HEK293 (cell line): ENCODE measurements around the gene MRPL33.

Experiments
- CTCF ChIA-PET: fragments of 350-600 bp; formaldehyde crosslinking; extraction: SDS; loops from one replicate; lab custom pipeline; 2021; ENCODE audit warnings: antibody characterized with exemption; lab: Yijun Ruan, JAX
- POLR2A ChIA-PET: fragments of 300-600 bp; formaldehyde crosslinking; extraction: SDS; loops from one replicate; lab custom pipeline; 2020; ENCODE audit warnings: antibody characterized with exemption, inconsistent platforms; lab: Yijun Ruan, JAX
- H3K27ac ChIP-seq: fragments of 200-500 bp; sonication (Bioruptor generic); 2 replicates; pipeline ENCODE4 v1.5.1; 2014; ENCODE audit warnings: low read depth, low read length, control low read depth, inconsistent platforms; ENCODE audit errors: extremely low read depth
- H3K36me3 ChIP-seq, 2 experiments: fragments of 200-500 bp in 1 of 2; sonication (Bioruptor generic) in 1 of 2; 1 replicate in 1 of 2; 2 replicates in 1 of 2; pipeline ENCODE4 v1.5.1; 2014 to 2017; ENCODE audit warnings: inconsistent platforms in 2 of 2, low read length in 2 of 2; ENCODE audit not compliant: control insufficient read depth in 2 of 2, insufficient read depth in 1 of 2
- H3K4me1 ChIP-seq: fragments of 200-500 bp; sonication (Bioruptor generic); 2 replicates; pipeline ENCODE4 v1.5.1; 2014; ENCODE audit warnings: mild to moderate bottlenecking, low read length, inconsistent platforms; ENCODE audit not compliant: control insufficient read depth, insufficient read depth
- H3K4me3 ChIP-seq: 2 replicates; pipeline ENCODE4 v1.5.1; 2011; ENCODE audit warnings: low read depth, mild to moderate bottlenecking, control low read depth, low read length, moderate library complexity
- H3K9me3 ChIP-seq: fragments of 200-500 bp; sonication (Bioruptor generic); 2 replicates; pipeline ENCODE4 v1.5.1; 2014; ENCODE audit warnings: low read depth, low read length, inconsistent platforms; ENCODE audit not compliant: control insufficient read depth, insufficient read depth
- WT1 ChIP-seq: fragments of 450-650 bp; formaldehyde crosslinking; IDR thresholded peaks from 2 replicates; pipeline ENCODE4 v1.5.1; 2016; ENCODE audit warnings: missing biosample characterization, missing genetic modification characterization
- ZEB2 ChIP-seq: fragments of 450-650 bp; formaldehyde crosslinking; IDR thresholded peaks from 2 replicates; pipeline ENCODE4 v1.5.1; 2016; ENCODE audit warnings: missing biosample characterization, missing genetic modification characterization
- ZNF114 ChIP-seq: fragments of 450-650 bp; formaldehyde crosslinking; IDR thresholded peaks from 2 replicates; pipeline ENCODE4 v1.5.0; 2017; ENCODE audit warnings: missing biosample characterization, missing genetic modification characterization
- ZNF174 ChIP-seq: fragments of 450-650 bp; formaldehyde crosslinking; IDR thresholded peaks from 2 replicates; pipeline ENCODE4 v1.5.0; 2017; ENCODE audit warnings: missing biosample characterization, mild to moderate bottlenecking, missing genetic modification characterization
- ZNF214 ChIP-seq: fragments of 450-650 bp; formaldehyde crosslinking; IDR thresholded peaks from 2 replicates; pipeline ENCODE4 v1.5.1; 2017; ENCODE audit warnings: missing biosample characterization, mild to moderate bottlenecking, missing genetic modification characterization, borderline replicate concordance
- ZNF274 ChIP-seq, 2 experiments: fragments of 200-500 bp in 1 of 2; fragments of 450-650 bp in 1 of 2; sonication (Bioruptor generic) in 1 of 2; formaldehyde crosslinking in 1 of 2; IDR thresholded peaks; 2 replicates each; pipeline versions ENCODE4 v1.5.1 to v1.6.1; 2014 to 2016; ENCODE audit warnings: borderline replicate concordance in 1 of 2, inconsistent platforms in 1 of 2, low read length in 1 of 2, missing biosample characterization in 1 of 2, missing genetic modification characterization in 1 of 2
- ZNF302 ChIP-seq: fragments of 450-650 bp; formaldehyde crosslinking; IDR thresholded peaks from 2 replicates; pipeline ENCODE4 v1.5.1; 2016; ENCODE audit warnings: missing biosample characterization, missing genetic modification characterization, low read depth
- ZNF350 ChIP-seq: fragments of 450-650 bp; formaldehyde crosslinking; IDR thresholded peaks from 2 replicates; pipeline ENCODE4 v1.5.0; 2017; ENCODE audit warnings: missing biosample characterization, mild to moderate bottlenecking, missing genetic modification characterization
- ZNF548 ChIP-seq: fragments of 450-650 bp; formaldehyde crosslinking; IDR thresholded peaks from 2 replicates; pipeline ENCODE4 v1.5.1; 2016; ENCODE audit warnings: missing biosample characterization, missing genetic modification characterization
- ZNF610 ChIP-seq: fragments of 450-650 bp; formaldehyde crosslinking; IDR thresholded peaks from 2 replicates; pipeline ENCODE4 v1.5.1; 2016; ENCODE audit warnings: missing biosample characterization, missing genetic modification characterization, borderline replicate concordance
- ZNF837 ChIP-seq: fragments of 450-650 bp; formaldehyde crosslinking; IDR thresholded peaks from 2 replicates; pipeline ENCODE4 v1.5.1; 2016; ENCODE audit warnings: missing biosample characterization, missing genetic modification characterization
- TF ChIP-seq, protein P1 (sequence below): fragments of 450-650 bp; formaldehyde crosslinking; IDR thresholded peaks from 2 replicates; pipeline ENCODE4 v1.5.1; 2016; ENCODE audit warnings: missing biosample characterization, missing genetic modification characterization, borderline replicate concordance
- TF ChIP-seq, protein P2 (sequence below): fragments of 450-650 bp; formaldehyde crosslinking; IDR thresholded peaks from 2 replicates; pipeline ENCODE4 v1.5.1; 2017; ENCODE audit warnings: missing biosample characterization, missing genetic modification characterization
- TF ChIP-seq, protein P3 (sequence below): fragments of 450-650 bp; formaldehyde crosslinking; IDR thresholded peaks from 2 replicates; pipeline ENCODE4 v1.5.1; 2016; ENCODE audit warnings: missing biosample characterization, missing genetic modification characterization
- TF ChIP-seq, protein P4 (sequence below): fragments of 450-650 bp; formaldehyde crosslinking; IDR thresholded peaks from 2 replicates; pipeline ENCODE4 v1.5.1; 2017; ENCODE audit warnings: missing biosample characterization, mild to moderate bottlenecking, missing genetic modification characterization, moderate library complexity

Gene MRPL33

DNA sequence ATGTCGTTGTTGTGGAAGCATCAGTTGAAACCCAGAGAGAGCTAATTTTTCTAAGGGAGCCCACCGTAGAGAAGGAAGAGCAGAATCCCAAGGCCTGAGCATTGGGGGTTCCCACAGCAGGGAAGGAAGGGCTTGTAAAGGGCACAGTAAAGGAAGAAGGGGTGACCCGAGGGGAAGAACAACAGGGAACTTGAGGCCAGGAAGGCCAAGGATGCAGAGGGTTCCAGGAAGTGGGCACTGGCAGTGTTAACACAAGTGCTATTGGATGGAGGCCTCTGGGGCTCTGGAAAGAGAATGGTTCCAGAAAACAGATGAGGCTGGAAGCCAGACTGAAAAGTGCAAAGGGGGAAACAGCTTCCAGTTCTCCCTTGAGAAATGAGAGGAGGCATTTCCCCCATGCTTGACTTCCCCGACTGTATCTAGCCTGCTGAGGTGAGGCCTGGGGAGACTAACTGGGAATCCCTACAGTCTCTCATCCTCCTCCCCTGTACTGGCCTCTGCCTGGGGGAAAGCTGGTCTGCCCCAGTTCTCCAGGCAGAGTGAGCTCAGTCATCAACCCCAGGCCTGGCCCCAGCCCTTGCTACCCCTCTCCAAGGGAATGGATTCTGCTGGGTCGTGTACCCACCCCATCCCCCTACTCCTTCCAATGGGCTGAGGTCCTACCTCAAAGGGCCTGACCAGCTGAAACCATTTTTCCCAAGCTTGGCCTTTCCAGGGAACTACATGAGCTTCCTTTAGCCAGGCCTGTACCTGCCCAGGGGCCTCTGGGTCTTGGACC is 43.2 kb upstream of the MRPL33 start:
- Histone ChIP-seq H3K27ac (no peak overlapping the region), H3K36me3 (no peaks in the 10 kb centered on the region), H3K9me3 (no peaks in the 10 kb centered on the region), H3K4me1 (no peaks in the 10 kb centered on the region)
- CTCF ChIA-PET, result interaction anchor here (0.6 to 1.9 kb wide), 3 partner anchors 25 to 47 kb away, joined by 3 to 7 read pairs (median 3); no protein-coding TSS in a partner anchor
- POLR2A ChIA-PET, result interaction anchor here (0.9 kb wide), 1 partner anchor 22 kb away, joined by 3 read pairs; no protein-coding TSS in a partner anchor
- TF ChIP-seq ZNF610 (tag by site-specific recombination), result no peak
- TF ChIP-seq, protein P1, sequence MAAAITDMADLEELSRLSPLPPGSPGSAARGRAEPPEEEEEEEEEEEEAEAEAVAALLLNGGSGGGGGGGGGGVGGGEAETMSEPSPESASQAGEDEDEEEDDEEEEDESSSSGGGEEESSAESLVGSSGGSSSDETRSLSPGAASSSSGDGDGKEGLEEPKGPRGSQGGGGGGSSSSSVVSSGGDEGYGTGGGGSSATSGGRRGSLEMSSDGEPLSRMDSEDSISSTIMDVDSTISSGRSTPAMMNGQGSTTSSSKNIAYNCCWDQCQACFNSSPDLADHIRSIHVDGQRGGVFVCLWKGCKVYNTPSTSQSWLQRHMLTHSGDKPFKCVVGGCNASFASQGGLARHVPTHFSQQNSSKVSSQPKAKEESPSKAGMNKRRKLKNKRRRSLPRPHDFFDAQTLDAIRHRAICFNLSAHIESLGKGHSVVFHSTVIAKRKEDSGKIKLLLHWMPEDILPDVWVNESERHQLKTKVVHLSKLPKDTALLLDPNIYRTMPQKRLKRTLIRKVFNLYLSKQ (tag by site-specific recombination), result no peak
- TF ChIP-seq ZNF274 (IDR thresholded peaks at IDR 0.05; ENCODE audit: low read length), result no peak
- TF ChIP-seq ZNF274 (tag by site-specific recombination; IDR thresholded peaks at IDR 0.05; ENCODE audit: borderline replicate concordance), result no peak
- TF ChIP-seq WT1 (tag by site-specific recombination), result no peak
- TF ChIP-seq ZNF548, result no peak
- TF ChIP-seq ZNF302, result no peak
- TF ChIP-seq ZNF214, result no peak
- TF ChIP-seq ZNF837 (tag by site-specific recombination), result no peak
- no peak for TF ChIP-seq ZNF114
- TF ChIP-seq, protein P2, sequence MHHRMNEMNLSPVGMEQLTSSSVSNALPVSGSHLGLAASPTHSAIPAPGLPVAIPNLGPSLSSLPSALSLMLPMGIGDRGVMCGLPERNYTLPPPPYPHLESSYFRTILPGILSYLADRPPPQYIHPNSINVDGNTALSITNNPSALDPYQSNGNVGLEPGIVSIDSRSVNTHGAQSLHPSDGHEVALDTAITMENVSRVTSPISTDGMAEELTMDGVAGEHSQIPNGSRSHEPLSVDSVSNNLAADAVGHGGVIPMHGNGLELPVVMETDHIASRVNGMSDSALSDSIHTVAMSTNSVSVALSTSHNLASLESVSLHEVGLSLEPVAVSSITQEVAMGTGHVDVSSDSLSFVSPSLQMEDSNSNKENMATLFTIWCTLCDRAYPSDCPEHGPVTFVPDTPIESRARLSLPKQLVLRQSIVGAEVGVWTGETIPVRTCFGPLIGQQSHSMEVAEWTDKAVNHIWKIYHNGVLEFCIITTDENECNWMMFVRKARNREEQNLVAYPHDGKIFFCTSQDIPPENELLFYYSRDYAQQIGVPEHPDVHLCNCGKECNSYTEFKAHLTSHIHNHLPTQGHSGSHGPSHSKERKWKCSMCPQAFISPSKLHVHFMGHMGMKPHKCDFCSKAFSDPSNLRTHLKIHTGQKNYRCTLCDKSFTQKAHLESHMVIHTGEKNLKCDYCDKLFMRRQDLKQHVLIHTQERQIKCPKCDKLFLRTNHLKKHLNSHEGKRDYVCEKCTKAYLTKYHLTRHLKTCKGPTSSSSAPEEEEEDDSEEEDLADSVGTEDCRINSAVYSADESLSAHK (tag by site-specific recombination), result no peak
- no peak for TF ChIP-seq ZNF350
- TF ChIP-seq, protein P3, sequence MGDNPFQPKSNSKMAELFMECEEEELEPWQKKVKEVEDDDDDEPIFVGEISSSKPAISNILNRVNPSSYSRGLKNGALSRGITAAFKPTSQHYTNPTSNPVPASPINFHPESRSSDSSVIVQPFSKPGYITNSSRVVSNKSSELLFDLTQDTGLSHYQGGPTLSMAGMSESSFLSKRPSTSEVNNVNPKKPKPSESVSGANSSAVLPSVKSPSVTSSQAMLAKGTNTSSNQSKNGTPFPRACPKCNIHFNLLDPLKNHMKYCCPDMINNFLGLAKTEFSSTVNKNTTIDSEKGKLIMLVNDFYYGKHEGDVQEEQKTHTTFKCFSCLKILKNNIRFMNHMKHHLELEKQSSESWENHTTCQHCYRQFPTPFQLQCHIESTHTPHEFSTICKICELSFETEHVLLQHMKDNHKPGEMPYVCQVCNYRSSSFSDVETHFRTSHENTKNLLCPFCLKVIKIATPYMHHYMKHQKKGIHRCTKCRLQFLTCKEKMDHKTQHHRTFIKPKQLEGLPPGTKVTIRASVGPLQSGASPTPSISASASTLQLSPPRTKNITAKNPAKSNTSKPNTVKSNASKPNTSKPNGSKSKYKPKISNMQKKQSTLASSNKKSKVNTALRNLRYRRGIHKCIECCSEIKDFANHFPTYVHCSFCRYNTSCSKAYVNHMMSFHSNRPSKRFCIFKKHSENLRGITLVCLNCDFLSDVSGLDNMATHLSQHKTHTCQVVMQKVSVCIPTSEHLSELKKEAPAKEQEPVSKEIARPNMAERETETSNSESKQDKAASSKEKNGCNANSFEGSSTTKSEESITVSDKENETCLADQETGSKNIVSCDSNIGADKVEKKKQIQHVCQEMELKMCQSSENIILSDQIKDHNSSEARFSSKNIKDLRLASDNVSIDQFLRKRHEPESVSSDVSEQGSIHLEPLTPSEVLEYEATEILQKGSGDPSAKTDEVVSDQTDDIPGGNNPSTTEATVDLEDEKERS, result no peak
- TF ChIP-seq, all 188 proteins: peak for 0
- no peak overlapping the region for H3K4me3 ChIP-seq

DNA sequence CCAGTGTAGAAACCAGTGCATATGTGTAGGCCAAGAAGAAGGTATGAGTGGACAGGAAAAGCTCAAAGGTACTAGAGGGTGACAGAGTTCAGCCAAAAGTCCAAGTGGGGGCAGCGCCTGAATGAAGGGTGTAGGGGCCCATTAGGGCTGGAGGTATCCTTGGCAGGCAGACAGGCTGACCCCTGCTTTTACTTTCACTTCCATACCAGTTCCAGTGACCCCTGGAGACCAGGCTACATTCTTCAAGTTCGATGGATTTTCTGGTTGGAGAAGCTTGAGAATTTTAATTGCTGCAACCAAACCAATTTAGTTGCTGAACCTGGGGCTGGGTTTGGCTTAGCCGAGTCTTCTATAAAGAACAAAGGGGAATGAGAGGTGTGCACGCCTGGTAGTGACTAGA is 42.3 kb upstream of the MRPL33 start:
- CTCF ChIA-PET, result interaction anchor here (0.6 to 1.9 kb wide), 4 partner anchors 24 to 46 kb away, joined by 3 to 7 read pairs (median 3); no protein-coding TSS in a partner anchor
- Histone ChIP-seq H3K27ac (no peak overlapping the region), H3K9me3 (no peaks in the 10 kb centered on the region), H3K4me1 (no peaks in the 10 kb centered on the region), H3K4me3 (no peak overlapping the region), H3K36me3 (no peaks in the 10 kb centered on the region)
- TF ChIP-seq, protein P4, sequence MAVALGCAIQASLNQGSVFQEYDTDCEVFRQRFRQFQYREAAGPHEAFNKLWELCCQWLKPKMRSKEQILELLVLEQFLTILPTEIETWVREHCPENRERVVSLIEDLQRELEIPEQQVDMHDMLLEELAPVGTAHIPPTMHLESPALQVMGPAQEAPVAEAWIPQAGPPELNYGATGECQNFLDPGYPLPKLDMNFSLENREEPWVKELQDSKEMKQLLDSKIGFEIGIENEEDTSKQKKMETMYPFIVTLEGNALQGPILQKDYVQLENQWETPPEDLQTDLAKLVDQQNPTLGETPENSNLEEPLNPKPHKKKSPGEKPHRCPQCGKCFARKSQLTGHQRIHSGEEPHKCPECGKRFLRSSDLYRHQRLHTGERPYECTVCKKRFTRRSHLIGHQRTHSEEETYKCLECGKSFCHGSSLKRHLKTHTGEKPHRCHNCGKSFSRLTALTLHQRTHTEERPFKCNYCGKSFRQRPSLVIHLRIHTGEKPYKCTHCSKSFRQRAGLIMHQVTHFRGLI (tag by site-specific recombination), result no peak
- TF ChIP-seq ZNF174 (tag by site-specific recombination) (no peak), ZEB2 (tag by site-specific recombination) (no peak)
- POLR2A ChIA-PET, result interaction anchor here (0.9 kb wide), 1 partner anchor 23 kb away, joined by 3 read pairs; no protein-coding TSS in a partner anchor
